ENCODE data around the gene BTBD7.

DNA sequence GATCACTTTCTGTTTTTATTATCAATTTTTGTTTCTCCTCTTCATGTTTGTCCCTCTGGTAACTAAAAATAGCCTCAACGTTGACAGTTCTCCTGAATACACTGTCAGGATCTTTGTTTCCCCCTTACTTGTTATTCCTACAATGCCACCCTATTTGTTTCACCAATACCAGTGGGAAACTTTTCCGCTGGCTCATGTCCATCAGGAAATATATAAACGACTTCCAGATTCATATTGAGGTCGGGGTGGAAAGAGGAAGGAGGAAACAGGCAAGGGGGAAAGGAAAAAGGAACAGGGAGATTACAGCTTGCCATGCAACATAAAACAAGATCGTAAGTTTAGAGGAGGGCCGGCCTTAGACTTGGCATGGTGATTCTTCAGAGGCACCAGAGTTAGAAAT, 61.7 kb downstream of the BTBD7 start:
- TF ChIP-seq, protein P1, sequence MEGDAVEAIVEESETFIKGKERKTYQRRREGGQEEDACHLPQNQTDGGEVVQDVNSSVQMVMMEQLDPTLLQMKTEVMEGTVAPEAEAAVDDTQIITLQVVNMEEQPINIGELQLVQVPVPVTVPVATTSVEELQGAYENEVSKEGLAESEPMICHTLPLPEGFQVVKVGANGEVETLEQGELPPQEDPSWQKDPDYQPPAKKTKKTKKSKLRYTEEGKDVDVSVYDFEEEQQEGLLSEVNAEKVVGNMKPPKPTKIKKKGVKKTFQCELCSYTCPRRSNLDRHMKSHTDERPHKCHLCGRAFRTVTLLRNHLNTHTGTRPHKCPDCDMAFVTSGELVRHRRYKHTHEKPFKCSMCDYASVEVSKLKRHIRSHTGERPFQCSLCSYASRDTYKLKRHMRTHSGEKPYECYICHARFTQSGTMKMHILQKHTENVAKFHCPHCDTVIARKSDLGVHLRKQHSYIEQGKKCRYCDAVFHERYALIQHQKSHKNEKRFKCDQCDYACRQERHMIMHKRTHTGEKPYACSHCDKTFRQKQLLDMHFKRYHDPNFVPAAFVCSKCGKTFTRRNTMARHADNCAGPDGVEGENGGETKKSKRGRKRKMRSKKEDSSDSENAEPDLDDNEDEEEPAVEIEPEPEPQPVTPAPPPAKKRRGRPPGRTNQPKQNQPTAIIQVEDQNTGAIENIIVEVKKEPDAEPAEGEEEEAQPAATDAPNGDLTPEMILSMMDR (IDR thresholded peaks at IDR 0.05; ENCODE audit: insufficient read depth, low read depth, low read length) = no peak
- TF ChIP-seq EZH2 (IDR thresholded peaks at IDR 0.05; ENCODE audit: insufficient read depth, low read length) = no peak

Measured in astrocyte (in vitro differentiated cells and primary cell).